AG10803 (cell line): ENCODE results near the gene CPXM2.

Source experiments
- DNase-seq: peaks from one replicate; pipeline ENCODE4 v3.0.0; 2010; ENCODE audit warnings: low read depth
- H3K4me3 ChIP-seq: 2 replicates; pipeline ENCODE4 v1.5.1; 2011; ENCODE audit warnings: mild to moderate bottlenecking, low read length, control low read depth
- CTCF ChIP-seq: conservative IDR thresholded peaks from 2 replicates; pipeline ENCODE4 v1.5.1; 2011; ENCODE audit warnings: mild to moderate bottlenecking, low read length, control low read depth, inconsistent platforms

CPXM2 gene

GRCh38 chr10:123865880-123866279 is 25.7 kb downstream of the CPXM2 start:
- TF ChIP-seq CTCF = no peak
- no peak for DNase-seq
- H3K4me3 ChIP-seq = no peak overlapping the region

- no peak for DNase-seq
- no peak overlapping the region for H3K4me3 ChIP-seq
- no peak for TF ChIP-seq CTCF
Measured at GRCh38 chr10:123865350-123865749, 26.3 kb downstream of the CPXM2 start.

- DNase-seq = no peak
- H3K4me3 ChIP-seq = no peak overlapping the region
- no peak for TF ChIP-seq CTCF
Measured at GRCh38 chr10:123864923-123865322, 26.7 kb downstream of the CPXM2 start.

GRCh38 chr10:123863721-123864482 is 27.7 kb downstream of the CPXM2 start:
- H3K4me3 ChIP-seq = no peak overlapping the region
- no peak for DNase-seq
- TF ChIP-seq CTCF = no peak

GRCh38 chr10:123863183-123863575 is 28.4 kb downstream of the CPXM2 start:
- DNase-seq = no peak
- TF ChIP-seq CTCF = no peak

GRCh38 chr10:123862421-123863182 is 29.0 kb downstream of the CPXM2 start:
- no peak overlapping the region for H3K4me3 ChIP-seq
- peak; percentile 72 for DNase-seq
- TF ChIP-seq CTCF = no peak

More at GRCh38 chr10:123863183-123863575, 28.4 kb downstream of the CPXM2 start:
- no peak overlapping the region for H3K4me3 ChIP-seq

- DNase-seq = no peak
- no peak for TF ChIP-seq CTCF
- no peak overlapping the region for H3K4me3 ChIP-seq
Measured at GRCh38 chr10:123860856-123861255, 30.8 kb downstream of the CPXM2 start.
